ENCODE data around the gene RARG.

DNA sequence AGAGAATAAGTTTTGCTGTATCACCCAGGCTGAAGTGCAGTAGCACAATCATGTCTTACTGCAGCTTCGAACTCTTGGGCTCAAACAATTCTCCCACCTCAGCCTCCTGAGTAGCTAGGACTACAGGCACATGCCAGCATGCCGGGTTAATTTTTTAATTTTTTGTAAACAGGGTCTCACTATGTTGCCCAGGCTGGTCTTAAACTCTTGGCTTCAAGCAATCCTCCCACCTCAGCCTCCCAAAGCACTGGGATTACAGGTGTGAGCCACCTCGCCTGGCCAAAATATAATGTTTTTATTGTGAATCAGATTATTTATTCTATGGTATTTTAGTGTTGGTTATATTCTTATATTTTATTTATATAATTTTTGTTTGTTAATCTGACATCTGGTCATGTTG, 55.3 kb downstream of the RARG start:
- TF ChIP-seq POLR2A (IDR thresholded peaks at IDR 0.05), result no peak
- TF ChIP-seq, protein P1, sequence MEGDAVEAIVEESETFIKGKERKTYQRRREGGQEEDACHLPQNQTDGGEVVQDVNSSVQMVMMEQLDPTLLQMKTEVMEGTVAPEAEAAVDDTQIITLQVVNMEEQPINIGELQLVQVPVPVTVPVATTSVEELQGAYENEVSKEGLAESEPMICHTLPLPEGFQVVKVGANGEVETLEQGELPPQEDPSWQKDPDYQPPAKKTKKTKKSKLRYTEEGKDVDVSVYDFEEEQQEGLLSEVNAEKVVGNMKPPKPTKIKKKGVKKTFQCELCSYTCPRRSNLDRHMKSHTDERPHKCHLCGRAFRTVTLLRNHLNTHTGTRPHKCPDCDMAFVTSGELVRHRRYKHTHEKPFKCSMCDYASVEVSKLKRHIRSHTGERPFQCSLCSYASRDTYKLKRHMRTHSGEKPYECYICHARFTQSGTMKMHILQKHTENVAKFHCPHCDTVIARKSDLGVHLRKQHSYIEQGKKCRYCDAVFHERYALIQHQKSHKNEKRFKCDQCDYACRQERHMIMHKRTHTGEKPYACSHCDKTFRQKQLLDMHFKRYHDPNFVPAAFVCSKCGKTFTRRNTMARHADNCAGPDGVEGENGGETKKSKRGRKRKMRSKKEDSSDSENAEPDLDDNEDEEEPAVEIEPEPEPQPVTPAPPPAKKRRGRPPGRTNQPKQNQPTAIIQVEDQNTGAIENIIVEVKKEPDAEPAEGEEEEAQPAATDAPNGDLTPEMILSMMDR (IDR thresholded peaks at IDR 0.05), result no peak
- TF ChIP-seq POLR2AphosphoS5 (IDR thresholded peaks at IDR 0.05; ENCODE audit: insufficient read depth in 1 of 2, low read depth in 1 of 2), result no peak
